Stomach (tissue), 9 donors: ENCODE results near the gene PPEF1. TPM values are rescaled to one million over a fixed set of nuclear protein-coding genes. Genes with fewer than 3 reads are reported as not detected.

Source experiments
- DNase-seq, 2 donors: peaks; one replicate each; pipeline versions ENCODE4 v3.0.0 to v3.0.0-alpha.2; 2013 to 2019
- H3K27ac ChIP-seq, 5 donors: fragments of 200-600 bp in 4 of 5; sonication (generic) in 4 of 5; one replicate each; pipeline ENCODE4 v1.5.1; 2013 to 2019; ENCODE audit warnings: mild to moderate bottlenecking in 1 of 5, moderate library complexity in 1 of 5
- H3K27me3 ChIP-seq, 3 donors: fragments of 200-600 bp; sonication (generic); one replicate each; pipeline ENCODE4 v1.5.1; 2017 to 2019; ENCODE audit warnings: mixed run types in 1 of 3
- H3K36me3 ChIP-seq, 4 donors: fragments of 200-600 bp; sonication (generic); 1 replicate in 3 of 4; 2 replicates in 1 of 4; pipeline ENCODE4 v1.5.1; 2016 to 2019
- H3K4me1 ChIP-seq, 4 donors: fragments of 200-600 bp; sonication (generic); one replicate each; pipeline ENCODE4 v1.5.1; 2016 to 2019
- H3K4me3 ChIP-seq, 4 donors: fragments of 200-600 bp; sonication (generic) in 3 of 4; one replicate each; pipeline ENCODE4 v1.5.1; 2016 to 2019; ENCODE audit warnings: mild to moderate bottlenecking in 1 of 4
- H3K9me3 ChIP-seq, 4 donors: fragments of 200-600 bp; sonication (generic); one replicate each; pipeline ENCODE4 v1.5.1; 2016 to 2019
- CTCF ChIP-seq, 7 experiments: fragments of 450-650 bp in 4 of 7; fragments of 200-600 bp in 3 of 7; sonication (generic) in 3 of 7; IDR thresholded peaks; one replicate each; pipeline ENCODE4 v1.5.1; 2016 to 2019; ENCODE audit warnings: antibody characterized with exemption in 7 of 7, control low read depth in 2 of 7, mild to moderate bottlenecking in 1 of 7
- EP300 ChIP-seq: sonication (generic); formaldehyde crosslinking; IDR thresholded peaks from one replicate; pipeline ENCODE4 v1.6.1; 2017; ENCODE audit warnings: antibody characterized with exemption
- POLR2A ChIP-seq, 4 donors: fragments of 450-650 bp; IDR thresholded peaks; one replicate each; pipeline ENCODE4 v1.6.1; 2016; ENCODE audit warnings: antibody characterized with exemption in 4 of 4, control low read depth in 2 of 4, mild to moderate bottlenecking in 1 of 4, moderate library complexity in 1 of 4
- POLR2AphosphoS5 ChIP-seq, 3 donors: sonication (generic); formaldehyde crosslinking; IDR thresholded peaks; one replicate each; pipeline ENCODE4 v1.6.1; 2016; ENCODE audit warnings: antibody characterized with exemption in 3 of 3
- WGBS, 5 donors: extraction: QIAGEN DNeasy Blood & Tissue Kit in 3 of 5; methylation state at CpG; one replicate each; pipeline versions ENCODE4 v1.1.5 to v1.1.7; 2013 to 2018; 5-methylcytosine and 5-hydroxymethylcytosine counted together
- intact Hi-C: fragments of 100-400 bp; cut with DNase I; formaldehyde crosslinking; loops from one replicate; pipeline ENCODE4 v1.15.1; 2023; ENCODE audit warnings: low total_unique reads
- polyA plus RNA-seq, 3 donors: library from polyadenylated mRNA; stranded (reverse); fragments of 200-250 nt; gene quantifications; one replicate each; pipeline ENCODE4 v1.2.3, GENCODE V29; 2013
- total RNA-seq, 5 donors: library from RNA; depleted of rRNA; stranded (reverse); fragments of >200 nt; gene quantifications; one replicate each; pipeline versions ENCODE4 v1.1.0 to v1.2.3, GENCODE V29; 2014 to 2016
- donor health status: healthy with polysubstance abuse.
- donor health status: Bipolar disorder and iron deficiency.
- donor health status: healthy.

PPEF1 gene
- total and polyA plus RNA-seq, 8 donors = 0.08 to 1.3 (median 0.22) TPM; not detected in 4

GRCh38 chrX:18682979-18683387 is 24.5 kb upstream of the PPEF1 start:
- intact Hi-C loops = no loop called here
- Histone ChIP-seq H3K9me3 (no peaks in the 10 kb centered on the region), H3K27ac (no peak overlapping the region), H3K4me1 (no peaks in the 10 kb centered on the region), H3K27me3 (no peaks in the 10 kb centered on the region), H3K36me3 (no peaks in the 10 kb centered on the region), H3K4me3 (no peak overlapping the region)
- DNase-seq = no peak
- WGBS, 5 donors = 78 to 95% (median 85%) methylated on average over 9 of the region's 9 CpGs
- no peak for TF ChIP-seq CTCF (IDR thresholded peaks at IDR 0.05)
- TF ChIP-seq POLR2A (IDR thresholded peaks at IDR 0.05) = no peak
- no peak for TF ChIP-seq POLR2AphosphoS5 (IDR thresholded peaks at IDR 0.05)
- no peak for TF ChIP-seq EP300

GRCh38 chrX:18687856-18688495 is 19.5 kb upstream of the PPEF1 start:
- Histone ChIP-seq H3K4me1 (no peaks in the 10 kb centered on the region), H3K27ac (no peak overlapping the region), H3K4me3 (no peak overlapping the region), H3K9me3 (peaks cover 0 to 8% (median 0%) of the 10 kb centered on the region in 4 donors), H3K27me3 (no peaks in the 10 kb centered on the region), H3K36me3 (no peaks in the 10 kb centered on the region)
- no peak for DNase-seq
- intact Hi-C loops = no loop called here
- 79 to 93% (median 85%) methylated on average over 6 to 7 of the region's 7 CpGs for WGBS, 5 donors
- TF ChIP-seq EP300 (no peak), CTCF (IDR thresholded peaks at IDR 0.05) (no peak), POLR2AphosphoS5 (IDR thresholded peaks at IDR 0.05) (no peak), POLR2A (IDR thresholded peaks at IDR 0.05) (no peak)

- TF ChIP-seq POLR2A (IDR thresholded peaks at IDR 0.05) (no peak), POLR2AphosphoS5 (IDR thresholded peaks at IDR 0.05) (no peak), EP300 (no peak), CTCF (IDR thresholded peaks at IDR 0.05) (no peak)
- intact Hi-C loops = no loop called here
Observed at GRCh38 chrX:18691431-18691830, 16.0 kb upstream of the PPEF1 start.

GRCh38 chrX:18692541-18692940 is 14.9 kb upstream of the PPEF1 start:
- TF ChIP-seq EP300 (no peak), POLR2AphosphoS5 (IDR thresholded peaks at IDR 0.05) (no peak), CTCF (IDR thresholded peaks at IDR 0.05) (no peak), POLR2A (IDR thresholded peaks at IDR 0.05) (no peak)
- intact Hi-C loops = no loop called here
- no peak overlapping the region for H3K27ac ChIP-seq
- H3K27me3 ChIP-seq = no peaks in the 10 kb centered on the region
- peaks cover 0 to 8% (median 4%) of the 10 kb centered on the region in 4 donors for H3K9me3 ChIP-seq
- H3K4me3 ChIP-seq = no peak overlapping the region
- no peaks in the 10 kb centered on the region for H3K36me3 ChIP-seq
- no peaks in the 10 kb centered on the region for H3K4me1 ChIP-seq
- WGBS, 5 donors = 87 to 95% (median 92%) methylated on average over 4 of the region's 4 CpGs
- no peak for DNase-seq

More at GRCh38 chrX:18691431-18691830, 16.0 kb upstream of the PPEF1 start:
- Histone ChIP-seq H3K36me3 (no peaks in the 10 kb centered on the region), H3K9me3 (peaks cover 0 to 8% (median 4%) of the 10 kb centered on the region in 4 donors), H3K4me1 (no peaks in the 10 kb centered on the region), H3K27ac (no peak overlapping the region), H3K4me3 (no peak overlapping the region), H3K27me3 (no peaks in the 10 kb centered on the region)
- WGBS, 5 donors = 18 to 44% (median 39%) methylated on average over 1 of the region's 1 CpG
- no peak for DNase-seq
